SK-N-MC (cell line): ENCODE results near the gene TRIM46.

Experiments used
- DNase-seq: peaks from one replicate; pipeline ENCODE4 v3.0.0-alpha.2; 2011; ENCODE audit warnings: low read depth, low spot score
- H3K27ac ChIP-seq: fragments of 200-600 bp; sonication (generic); 2 replicates; pipeline ENCODE4 v1.5.1; 2016; ENCODE audit warnings: mixed run types
- H3K36me3 ChIP-seq: fragments of 200-600 bp; sonication (generic); 2 replicates; pipeline ENCODE4 v1.6.1; 2017; ENCODE audit warnings: antibody characterized with exemption, low read length, mixed read lengths; ENCODE audit not compliant: insufficient read depth
- H3K4me3 ChIP-seq: fragments of 200-600 bp; sonication (generic); 2 replicates; pipeline ENCODE4 v1.5.1; 2016
- H3K9ac ChIP-seq: fragments of 200-600 bp; sonication (generic); 2 replicates; pipeline ENCODE4 v1.8.0; 2017; ENCODE audit warnings: mixed run types, mixed read lengths; ENCODE audit not compliant: insufficient read length
- H3K9me3 ChIP-seq: fragments of 200-600 bp; sonication (generic); 2 replicates; pipeline ENCODE4 v1.6.1; 2017; ENCODE audit warnings: low read depth, mild to moderate bottlenecking, antibody characterized with exemption, low read length, moderate library complexity, mixed read lengths
- EZH2 ChIP-seq: fragments of 200-600 bp; sonication (generic); IDR thresholded peaks from one replicate; pipeline ENCODE4 v1.6.1; 2017; ENCODE audit warnings: antibody characterized with exemption
- FOXP2 ChIP-seq: optimal IDR thresholded peaks from 2 replicates; pipeline ENCODE3; 2011; ENCODE audit warnings: mild to moderate bottlenecking, moderate library complexity; ENCODE audit not compliant: insufficient read depth; ENCODE audit errors: extremely low read length, control extremely low read depth
- POLR2AphosphoS5 ChIP-seq: IDR thresholded peaks from 2 replicates; pipeline ENCODE4 v1.6.1; 2012; ENCODE audit warnings: mild to moderate bottlenecking, low read depth, low read length, borderline replicate concordance

TRIM46 gene

GRCh38 chr1:155177192-155177917, 3.7 kb downstream of the TRIM46 start:
- TF ChIP-seq POLR2AphosphoS5: no peak
- no peak for TF ChIP-seq FOXP2
- TF ChIP-seq EZH2: no peak
- no peaks in the 10 kb centered on the region for H3K9me3 ChIP-seq
- peaks cover 14% of the 10 kb centered on the region; the same call in 1 of the 2 replicates for H3K36me3 ChIP-seq
- no peak overlapping the region for H3K4me3 ChIP-seq
- no peak overlapping the region for H3K9ac ChIP-seq
- no peak overlapping the region for H3K27ac ChIP-seq
- no peak for DNase-seq

GRCh38 chr1:155177918-155178281, 4.3 kb downstream of the TRIM46 start:
- H3K9ac ChIP-seq: no peak overlapping the region
- TF ChIP-seq EZH2 (no peak), POLR2AphosphoS5 (no peak), FOXP2 (no peak)
- DNase-seq: no peak
- H3K27ac ChIP-seq: no peak overlapping the region
- peaks cover 14% of the 10 kb centered on the region; the same call in 1 of the 2 replicates for H3K36me3 ChIP-seq
- H3K9me3 ChIP-seq: no peaks in the 10 kb centered on the region
- no peak overlapping the region for H3K4me3 ChIP-seq

GRCh38 chr1:155178441-155179111, 4.9 kb downstream of the TRIM46 start:
- Histone ChIP-seq H3K27ac (no peak overlapping the region), H3K4me3 (no peak overlapping the region), H3K9ac (no peak overlapping the region), H3K9me3 (no peaks in the 10 kb centered on the region), H3K36me3 (peaks cover 14% of the 10 kb centered on the region; the same call in 1 of the 2 replicates)
- TF ChIP-seq POLR2AphosphoS5 (no peak), FOXP2 (no peak), EZH2 (no peak)
- no peak for DNase-seq

GRCh38 chr1:155179112-155180031, 5.7 kb downstream of the TRIM46 start:
- Histone ChIP-seq H3K27ac (no peak overlapping the region), H3K9me3 (no peaks in the 10 kb centered on the region), H3K4me3 (no peak overlapping the region), H3K9ac (no peak overlapping the region), H3K36me3 (peaks cover 14% of the 10 kb centered on the region; the same call in 1 of the 2 replicates)
- no peak for TF ChIP-seq FOXP2
- TF ChIP-seq POLR2AphosphoS5: no peak
- TF ChIP-seq EZH2: no peak
- DNase-seq: no peak

GRCh38 chr1:155181371-155182051, 7.9 kb downstream of the TRIM46 start:
- no peak for DNase-seq
- H3K4me3 ChIP-seq: no peak overlapping the region
- TF ChIP-seq FOXP2 (no peak), POLR2AphosphoS5 (no peak), EZH2 (no peak)
- H3K9me3 ChIP-seq: no peaks in the 10 kb centered on the region
- no peak overlapping the region for H3K9ac ChIP-seq
- H3K36me3 ChIP-seq: peaks cover 14% of the 10 kb centered on the region; the same call in 1 of the 2 replicates
- no peak overlapping the region for H3K27ac ChIP-seq

GRCh38 chr1:155182052-155182550, 8.5 kb downstream of the TRIM46 start:
- H3K4me3 ChIP-seq: no peak overlapping the region
- peaks cover 10% of the 10 kb centered on the region; the same call in 1 of the 2 replicates for H3K36me3 ChIP-seq
- no peak for TF ChIP-seq EZH2
- no peak for TF ChIP-seq POLR2AphosphoS5
- no peak for TF ChIP-seq FOXP2
- no peak overlapping the region for H3K9ac ChIP-seq
- no peak overlapping the region for H3K27ac ChIP-seq
- no peaks in the 10 kb centered on the region for H3K9me3 ChIP-seq
- DNase-seq: no peak

- H3K9ac ChIP-seq: no peak overlapping the region
- H3K9me3 ChIP-seq: no peaks in the 10 kb centered on the region
- peaks cover 6% of the 10 kb centered on the region; the same call in 1 of the 2 replicates for H3K36me3 ChIP-seq
- no peak overlapping the region for H3K27ac ChIP-seq
- DNase-seq: no peak
- H3K4me3 ChIP-seq: no peak overlapping the region
- TF ChIP-seq FOXP2: no peak
- no peak for TF ChIP-seq POLR2AphosphoS5
- no peak for TF ChIP-seq EZH2
Measured at GRCh38 chr1:155183775-155184221, 10.1 kb downstream of the TRIM46 start.

- H3K9ac ChIP-seq: no peak overlapping the region
- H3K36me3 ChIP-seq: peaks cover 5% of the 10 kb centered on the region; the same call in 1 of the 2 replicates
- DNase-seq: no peak
Measured at GRCh38 chr1:155184351-155184811, 10.7 kb downstream of the TRIM46 start.

More at GRCh38 chr1:155184351-155184811, 10.7 kb downstream of the TRIM46 start:
- Histone ChIP-seq H3K4me3 (no peak overlapping the region), H3K27ac (no peak overlapping the region), H3K9me3 (no peaks in the 10 kb centered on the region)
- TF ChIP-seq POLR2AphosphoS5 (no peak), FOXP2 (no peak), EZH2 (no peak)
